Erythroblast (primary cell): ENCODE measurements around the gene DNAH14.
"Not testable (repeated sequence)": the region's sequence is repeated elsewhere in the genome, so short reads cannot be mapped to it uniquely, and the experiment has no call there.

Source experiments
- DNase-seq, 2 experiments: peaks; one replicate each; lab custom pipeline; 2025; lab: John Stamatoyannopoulos, UW
- GATA1 ChIP-seq: IDR thresholded peaks from 2 replicates; pipeline ENCODE4 v1.6.1; 2011; ENCODE audit warnings: low read depth, mild to moderate bottlenecking, control low read depth, low read length, moderate library complexity
- POLR2A ChIP-seq: IDR thresholded peaks from 2 replicates; pipeline ENCODE4 v1.6.1; 2011; ENCODE audit warnings: mild to moderate bottlenecking, low read length

DNAH14 gene

GRCh38 chr1:225191199-225191753, 261.8 kb downstream of the DNAH14 start:
- no peak for TF ChIP-seq GATA1
- no peak for TF ChIP-seq POLR2A
- no peak for DNase-seq

GRCh38 chr1:225201447-225201846, 272.0 kb downstream of the DNAH14 start:
- DNase-seq = no peak
- TF ChIP-seq POLR2A (no peak), GATA1 (no peak)

- no peak for DNase-seq
- no peak for TF ChIP-seq GATA1
- no peak for TF ChIP-seq POLR2A
Measured at GRCh38 chr1:225207791-225208190, 278.3 kb downstream of the DNAH14 start.

- DNase-seq = no peak
Measured at GRCh38 chr1:225209153-225209552, 279.7 kb downstream of the DNAH14 start.

GRCh38 chr1:225210180-225210579, 280.7 kb downstream of the DNAH14 start:
- DNase-seq = not testable (repeated sequence)

More at GRCh38 chr1:225209153-225209552, 279.7 kb downstream of the DNAH14 start:
- TF ChIP-seq POLR2A = no peak

- not testable (repeated sequence) for DNase-seq
Measured at GRCh38 chr1:225211694-225212442, 282.4 kb downstream of the DNAH14 start.

GRCh38 chr1:225224287-225224686, 294.8 kb downstream of the DNAH14 start:
- no peak for TF ChIP-seq GATA1
- TF ChIP-seq POLR2A = no peak
- DNase-seq = no peak

- TF ChIP-seq GATA1 (no peak), POLR2A (no peak)
- DNase-seq = no peak
Measured at GRCh38 chr1:225225681-225226080, 296.2 kb downstream of the DNAH14 start.

GRCh38 chr1:225228871-225229303, 299.4 kb downstream of the DNAH14 start:
- DNase-seq = no peak
- TF ChIP-seq POLR2A (no peak), GATA1 (no peak)

GRCh38 chr1:225229429-225229828, 300.0 kb downstream of the DNAH14 start:
- DNase-seq = not testable (repeated sequence)

- TF ChIP-seq GATA1 = no peak
- TF ChIP-seq POLR2A = no peak
Measured at GRCh38 chr1:225230483-225230882, 301.0 kb downstream of the DNAH14 start.

GRCh38 chr1:225232930-225233329, 303.5 kb downstream of the DNAH14 start:
- not testable (repeated sequence) for DNase-seq

More at GRCh38 chr1:225230483-225230882, 301.0 kb downstream of the DNAH14 start:
- DNase-seq = no peak

GRCh38 chr1:225242611-225243010, 313.1 kb downstream of the DNAH14 start:
- no peak for DNase-seq
- TF ChIP-seq GATA1 (no peak), POLR2A (no peak)

GRCh38 chr1:225250432-225250831, 321.0 kb downstream of the DNAH14 start:
- DNase-seq = no peak
- TF ChIP-seq POLR2A (no peak), GATA1 (no peak)

GRCh38 chr1:225253173-225253572, 323.7 kb downstream of the DNAH14 start:
- no peak for DNase-seq
- no peak for TF ChIP-seq GATA1
- TF ChIP-seq POLR2A = no peak

GRCh38 chr1:225253784-225254183, 324.3 kb downstream of the DNAH14 start:
- TF ChIP-seq POLR2A = no peak
- TF ChIP-seq GATA1 = no peak
- DNase-seq = no peak
